Globus pallidus (tissue), 1 donor: Measurements from ENCODE around the gene NDST1.

Experiments
- DNase-seq: peaks from one replicate; pipeline ENCODE4 v3.0.0-alpha.2; 2015; ENCODE audit warnings: low spot score

Gene NDST1

GRCh38 chr5:150544611-150545219 is 36.8 kb downstream of the NDST1 start:
- DNase-seq = peak; percentile 66

- DNase-seq = no peak
Observed at GRCh38 chr5:150545246-150545645, 37.3 kb downstream of the NDST1 start.

- DNase-seq = no peak
Observed at GRCh38 chr5:150548123-150548522, 40.2 kb downstream of the NDST1 start.

GRCh38 chr5:150549735-150550134 is 41.8 kb downstream of the NDST1 start:
- no peak for DNase-seq

GRCh38 chr5:150550286-150550685 is 42.4 kb downstream of the NDST1 start:
- DNase-seq = no peak

GRCh38 chr5:150551066-150551465 is 43.1 kb downstream of the NDST1 start:
- no peak for DNase-seq

GRCh38 chr5:150553402-150553801 is 45.5 kb downstream of the NDST1 start:
- no peak for DNase-seq

- no peak for DNase-seq
Observed at GRCh38 chr5:150553911-150554310, 46.0 kb downstream of the NDST1 start.

- DNase-seq = no peak
Observed at GRCh38 chr5:150554857-150555256, 46.9 kb downstream of the NDST1 start.

GRCh38 chr5:150556106-150556505 is 48.2 kb downstream of the NDST1 start:
- no peak for DNase-seq

- no peak for DNase-seq
Observed at GRCh38 chr5:150556859-150557508, 49.1 kb downstream of the NDST1 start.

- no peak for DNase-seq
Observed at GRCh38 chr5:150557509-150557872, 49.6 kb downstream of the NDST1 start.

GRCh38 chr5:150558088-150558621 is 50.2 kb downstream of the NDST1 start:
- no peak for DNase-seq

- DNase-seq = no peak
Observed at GRCh38 chr5:150559088-150559487, 51.2 kb downstream of the NDST1 start.

- no peak for DNase-seq
Observed at GRCh38 chr5:150559701-150560100, 51.8 kb downstream of the NDST1 start.

GRCh38 chr5:150560401-150561191 is 52.7 kb downstream of the NDST1 start:
- peak; percentile 78 for DNase-seq

GRCh38 chr5:150561192-150561512 is 53.2 kb downstream of the NDST1 start:
- no peak for DNase-seq

GRCh38 chr5:150561571-150562275 is 53.8 kb downstream of the NDST1 start:
- DNase-seq = no peak

GRCh38 chr5:150562832-150563231 is 54.9 kb downstream of the NDST1 start:
- no peak for DNase-seq

GRCh38 chr5:150565868-150566267 is 57.9 kb downstream of the NDST1 start:
- no peak for DNase-seq

GRCh38 chr5:150567031-150567717 is 59.2 kb downstream of the NDST1 start:
- no peak for DNase-seq

- no peak for DNase-seq
Observed at GRCh38 chr5:150568663-150569062, 60.7 kb downstream of the NDST1 start.
